GM12878 (cell line): ENCODE results near the gene TTC39C. TPM values are rescaled to one million over a fixed set of nuclear protein-coding genes. Genes with fewer than 3 reads are reported as not detected.

ENCODE experiments used
- BACH1 ChIP-seq: fragments of 450-650 bp; IDR thresholded peaks from 2 replicates; pipeline ENCODE4 v1.6.1; 2017; ENCODE audit warnings: mild to moderate bottlenecking, borderline replicate concordance
- CEBPB ChIP-seq, 2 experiments: fragments of 150-350 bp in 1 of 2; IDR thresholded peaks; 2 replicates each; pipeline ENCODE4 v1.6.1; 2012 to 2014; ENCODE audit warnings: low read depth in 2 of 2, low read length in 2 of 2, borderline replicate concordance in 1 of 2, inconsistent platforms in 1 of 2
- JUND ChIP-seq: IDR thresholded peaks from 2 replicates; pipeline ENCODE4 v1.6.1; 2012; ENCODE audit warnings: low read depth, mild to moderate bottlenecking, low read length, improper control_type of control experiment, moderate library complexity
- KAT2A ChIP-seq: conservative IDR thresholded peaks from 2 replicates; pipeline ENCODE4 v1.6.1; 2011; ENCODE audit warnings: low read depth, low read length; ENCODE audit not compliant: control insufficient read depth
- KDM1A ChIP-seq: fragments of 200-600 bp; sonication (generic); IDR thresholded peaks from 2 replicates; pipeline ENCODE4 v1.6.1; 2016; ENCODE audit warnings: borderline replicate concordance
- NR2C2 ChIP-seq: IDR thresholded peaks from 2 replicates; pipeline ENCODE4 v1.6.1; 2011; ENCODE audit warnings: borderline replicate concordance, low read depth; ENCODE audit not compliant: control insufficient read depth, insufficient read length
- RAD21 ChIP-seq: IDR thresholded peaks from 2 replicates; pipeline ENCODE4 v1.6.1; 2011; ENCODE audit warnings: mild to moderate bottlenecking, low read depth, low read length, moderate library complexity; ENCODE audit not compliant: insufficient read depth
- SMARCA5 ChIP-seq: fragments of 450-650 bp; IDR thresholded peaks from 2 replicates; pipeline ENCODE4 v1.6.1; 2017; ENCODE audit warnings: mild to moderate bottlenecking
- TAF1 ChIP-seq: IDR thresholded peaks from 2 replicates; pipeline ENCODE4 v1.6.1; 2011; ENCODE audit warnings: mild to moderate bottlenecking, low read depth, low read length, borderline replicate concordance
- polyA plus RNA-seq, 11 experiments: library from polyadenylated mRNA; depleted of rRNA in 4 of 11; unstranded in 6 of 11; stranded (reverse) in 5 of 11; fragments of >200 nt; fragmentation: Nextera tagmentation in 4 of 11; fragmentation: Illumina TruSeq in 1 of 11; extraction: Ambion mirVana in 4 of 11; extraction: Trizol in 1 of 11; gene quantifications; 1 replicate in 1 of 11; 2 replicates in 10 of 11; pipeline versions ENCODE4 v1.2.1 to v1.2.3, GENCODE V29; 2011 to 2016; ENCODE audit warnings: inconsistent platforms in 2 of 11, missing spikeins in 2 of 11, low read depth in 1 of 11
- total RNA-seq, 4 experiments: library from RNA; depleted of rRNA in 3 of 4; stranded (reverse); fragments of >200 nt in 3 of 4; fragmentation: Illumina TruSeq in 1 of 4; extraction: Trizol in 1 of 4; gene quantifications; 2 replicates each; pipeline versions ENCODE4 v1.2.1 to v1.2.3, GENCODE V29; 2013 to 2021
- TF ChIP-seq, protein P1 (sequence below): fragments of 450-650 bp; IDR thresholded peaks from 2 replicates; pipeline ENCODE4 v1.6.1; 2017; ENCODE audit warnings: mild to moderate bottlenecking, moderate library complexity
- TF ChIP-seq, protein P2 (sequence below): IDR thresholded peaks from 2 replicates; pipeline ENCODE4 v1.6.1; 2011; ENCODE audit warnings: low read depth, mild to moderate bottlenecking, low read length, moderate library complexity, borderline replicate concordance; ENCODE audit errors: extremely low read depth

TTC39C gene
- total and polyA plus RNA-seq, 10 of the 15 experiments (the other 5 are each of a cell fraction or from before 2014, with no cell fraction given) = 21.1 to 91.0 (median 64.8) TPM

DNA sequence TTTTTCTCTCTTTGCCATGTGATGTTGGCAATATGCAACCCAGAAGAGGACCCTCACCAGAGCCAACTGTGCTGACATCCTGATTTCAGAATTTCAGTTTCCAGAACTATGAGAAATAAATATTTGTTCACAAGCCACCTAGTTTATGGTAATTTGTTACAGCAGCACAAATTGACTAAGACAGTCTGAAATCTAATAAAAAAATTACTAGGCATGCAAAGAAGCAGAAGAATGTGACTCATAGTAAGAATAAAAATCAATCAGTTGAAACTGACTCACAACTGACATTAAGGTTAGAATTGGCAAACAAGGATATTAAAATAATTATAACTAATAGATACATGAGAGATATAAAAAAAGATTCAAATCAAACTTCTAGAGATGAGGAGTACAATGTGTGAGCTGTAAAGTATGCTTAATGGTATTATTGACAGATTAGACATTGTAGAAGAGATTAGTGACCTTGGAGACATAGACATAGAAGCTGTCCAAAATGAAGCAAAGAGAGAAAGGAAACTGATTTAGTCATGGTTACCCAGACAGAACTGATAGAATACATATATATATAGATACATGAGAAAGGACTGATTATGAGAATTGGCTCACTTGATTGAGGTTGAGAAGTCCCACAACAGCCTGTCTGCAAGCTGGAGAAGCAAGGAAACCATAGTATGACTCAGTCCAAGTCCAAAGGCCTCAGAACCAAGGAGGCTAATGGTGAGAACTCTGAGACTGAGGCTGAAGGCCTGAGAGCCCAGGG is 27.8 kb upstream of the TTC39C start (continued):
- TF ChIP-seq, protein P1, sequence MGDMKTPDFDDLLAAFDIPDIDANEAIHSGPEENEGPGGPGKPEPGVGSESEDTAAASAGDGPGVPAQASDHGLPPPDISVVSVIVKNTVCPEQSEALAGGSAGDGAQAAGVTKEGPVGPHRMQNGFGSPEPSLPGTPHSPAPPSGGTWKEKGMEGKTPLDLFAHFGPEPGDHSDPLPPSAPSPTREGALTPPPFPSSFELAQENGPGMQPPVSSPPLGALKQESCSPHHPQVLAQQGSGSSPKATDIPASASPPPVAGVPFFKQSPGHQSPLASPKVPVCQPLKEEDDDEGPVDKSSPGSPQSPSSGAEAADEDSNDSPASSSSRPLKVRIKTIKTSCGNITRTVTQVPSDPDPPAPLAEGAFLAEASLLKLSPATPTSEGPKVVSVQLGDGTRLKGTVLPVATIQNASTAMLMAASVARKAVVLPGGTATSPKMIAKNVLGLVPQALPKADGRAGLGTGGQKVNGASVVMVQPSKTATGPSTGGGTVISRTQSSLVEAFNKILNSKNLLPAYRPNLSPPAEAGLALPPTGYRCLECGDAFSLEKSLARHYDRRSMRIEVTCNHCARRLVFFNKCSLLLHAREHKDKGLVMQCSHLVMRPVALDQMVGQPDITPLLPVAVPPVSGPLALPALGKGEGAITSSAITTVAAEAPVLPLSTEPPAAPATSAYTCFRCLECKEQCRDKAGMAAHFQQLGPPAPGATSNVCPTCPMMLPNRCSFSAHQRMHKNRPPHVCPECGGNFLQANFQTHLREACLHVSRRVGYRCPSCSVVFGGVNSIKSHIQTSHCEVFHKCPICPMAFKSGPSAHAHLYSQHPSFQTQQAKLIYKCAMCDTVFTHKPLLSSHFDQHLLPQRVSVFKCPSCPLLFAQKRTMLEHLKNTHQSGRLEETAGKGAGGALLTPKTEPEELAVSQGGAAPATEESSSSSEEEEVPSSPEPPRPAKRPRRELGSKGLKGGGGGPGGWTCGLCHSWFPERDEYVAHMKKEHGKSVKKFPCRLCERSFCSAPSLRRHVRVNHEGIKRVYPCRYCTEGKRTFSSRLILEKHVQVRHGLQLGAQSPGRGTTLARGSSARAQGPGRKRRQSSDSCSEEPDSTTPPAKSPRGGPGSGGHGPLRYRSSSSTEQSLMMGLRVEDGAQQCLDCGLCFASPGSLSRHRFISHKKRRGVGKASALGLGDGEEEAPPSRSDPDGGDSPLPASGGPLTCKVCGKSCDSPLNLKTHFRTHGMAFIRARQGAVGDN = no peak
- no peak for TF ChIP-seq CEBPB (IDR thresholded peaks at IDR 0.05; ENCODE audit: borderline replicate concordance in 1 of 2, low read depth in 2 of 2, low read length in 2 of 2)
- TF ChIP-seq, protein P2, sequence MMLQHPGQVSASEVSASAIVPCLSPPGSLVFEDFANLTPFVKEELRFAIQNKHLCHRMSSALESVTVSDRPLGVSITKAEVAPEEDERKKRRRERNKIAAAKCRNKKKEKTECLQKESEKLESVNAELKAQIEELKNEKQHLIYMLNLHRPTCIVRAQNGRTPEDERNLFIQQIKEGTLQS = no peak
- no peak for TF ChIP-seq TAF1
- TF ChIP-seq JUND = no peak
- TF ChIP-seq KDM1A = no peak
- no peak for TF ChIP-seq RAD21
- TF ChIP-seq SMARCA5 = no peak
- no peak for TF ChIP-seq NR2C2
- TF ChIP-seq BACH1 = no peak
- TF ChIP-seq KAT2A = no peak
